DMS53 treated with DMSO at 0.1 percent for 48 hours (cell line): ENCODE results near the gene DUOX1.
"Not testable (repeated sequence)": the region's sequence is repeated elsewhere in the genome, so short reads cannot be mapped to it uniquely, and the experiment has no call there.

ENCODE experiments used
- DNase-seq: peaks from one replicate; lab custom pipeline; 2025; ENCODE audit not compliant: unreplicated experiment; lab: John Stamatoyannopoulos, UW

DUOX1 gene

DNA sequence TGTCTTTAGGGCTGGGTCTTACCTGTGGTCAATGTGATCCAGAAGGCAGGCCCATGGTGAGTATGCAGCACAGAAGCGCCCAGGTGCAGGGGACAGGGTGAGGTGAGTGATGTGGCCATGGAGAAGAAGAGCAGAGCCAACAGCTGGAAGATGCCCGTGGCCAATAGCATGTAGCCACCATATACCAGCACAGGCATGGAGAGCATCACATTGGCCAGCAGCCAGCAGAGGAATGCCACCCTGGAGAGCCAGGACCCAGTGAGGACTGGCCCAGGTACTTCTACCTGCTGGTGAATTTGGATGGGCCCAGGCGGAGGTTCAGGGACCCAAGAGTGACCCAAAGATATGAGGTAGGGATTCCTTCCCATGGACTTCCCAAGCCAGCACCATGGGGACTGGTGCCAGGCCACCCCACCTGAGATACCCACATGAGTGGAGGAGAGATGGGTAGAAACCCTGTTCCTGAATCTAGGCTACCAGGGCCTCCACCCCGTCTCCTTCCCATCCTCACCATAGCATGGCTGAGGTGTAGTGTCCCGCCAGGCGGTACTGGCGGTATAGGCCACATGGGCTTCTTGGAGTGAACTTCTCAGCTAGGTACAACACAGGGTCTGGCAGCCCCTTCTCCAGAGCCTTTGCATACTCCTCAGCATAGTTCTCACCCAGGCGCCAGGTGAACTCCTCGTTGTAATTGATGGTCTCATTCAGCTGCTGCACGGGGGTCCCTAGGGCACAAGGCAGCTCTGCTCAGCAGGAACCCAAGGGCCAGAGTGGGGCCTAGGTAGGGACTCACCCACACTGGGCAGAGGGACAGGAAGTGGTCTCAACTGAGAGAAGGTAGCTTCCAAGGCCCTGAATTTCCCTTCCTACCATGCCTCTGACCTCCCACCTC, 9.5 kb upstream of the DUOX1 start:
- DNase-seq = no peak

DNA sequence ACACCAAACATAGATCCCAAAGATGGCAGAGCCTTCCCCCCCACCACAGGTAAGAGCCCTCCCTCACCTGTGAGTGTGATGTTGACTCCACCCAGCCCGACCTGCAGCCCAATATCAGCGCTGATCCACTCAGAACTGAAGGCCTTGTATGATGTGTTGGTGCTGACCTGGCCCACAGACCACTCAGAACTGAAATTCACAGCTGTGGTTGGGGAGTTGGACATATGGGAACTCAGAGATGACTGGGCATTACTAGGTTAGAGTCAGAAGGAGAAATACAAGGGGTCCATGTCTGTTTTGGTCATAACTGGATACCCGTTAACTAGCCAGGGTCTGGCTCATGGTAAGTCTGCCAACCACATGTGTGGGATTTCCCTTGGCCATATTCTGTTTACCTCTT, 8.8 kb upstream of the DUOX1 start:
- no peak for DNase-seq

DNA sequence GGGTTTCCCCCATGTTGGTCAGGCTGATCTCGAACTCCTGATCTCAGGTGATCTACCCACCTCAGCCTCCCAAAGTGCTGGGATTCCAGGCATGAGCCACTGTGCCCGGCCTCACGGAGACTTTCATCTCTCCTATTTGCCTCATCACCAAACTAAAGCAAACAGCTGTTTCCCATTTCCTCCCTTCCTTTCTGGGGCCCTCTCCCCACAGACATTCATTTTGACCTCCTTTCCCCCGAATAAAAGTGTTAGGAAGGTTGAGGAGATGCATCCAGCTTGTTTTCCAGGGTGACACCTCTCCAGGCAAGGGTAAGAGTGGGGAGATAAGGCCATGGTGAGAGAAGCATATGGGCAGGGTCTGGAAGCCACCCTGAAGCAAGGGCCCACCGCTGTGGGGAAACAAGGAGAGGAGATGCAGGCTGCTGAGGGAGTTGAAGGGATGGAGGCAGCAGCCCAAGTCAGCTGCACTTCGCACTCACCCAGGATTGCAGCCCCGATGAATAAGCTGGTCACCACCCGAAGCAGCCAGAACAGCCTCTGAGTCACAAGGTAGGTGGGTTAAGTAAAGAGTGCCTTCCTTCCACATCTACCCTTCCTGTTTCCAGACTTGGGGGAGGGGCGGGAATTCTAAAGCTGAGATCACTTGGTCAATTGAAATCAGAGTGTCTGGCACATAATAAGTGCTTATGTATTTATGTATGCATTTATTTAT, 7.9 kb upstream of the DUOX1 start:
- no peak for DNase-seq

DNA sequence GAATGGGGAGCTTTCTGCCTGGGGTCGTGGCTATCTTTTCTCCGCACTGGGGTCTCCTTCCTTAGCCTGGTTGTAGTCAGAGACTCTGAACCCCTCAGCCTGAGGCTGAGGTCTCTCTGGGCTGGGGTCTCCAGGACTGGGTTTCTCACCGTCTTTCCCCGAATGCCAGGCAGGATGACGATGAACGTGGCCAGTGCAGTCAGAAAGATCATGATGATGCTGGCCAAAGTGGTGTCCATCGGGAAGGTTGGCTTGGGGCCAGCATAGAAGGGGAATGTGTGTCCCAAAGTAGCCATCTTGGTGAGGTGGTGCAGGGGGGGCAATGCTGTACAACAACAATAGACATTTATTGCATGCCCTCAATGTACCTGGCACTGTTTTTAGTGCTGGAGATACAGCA, 7.1 kb upstream of the DUOX1 start:
- no peak for DNase-seq

DNA sequence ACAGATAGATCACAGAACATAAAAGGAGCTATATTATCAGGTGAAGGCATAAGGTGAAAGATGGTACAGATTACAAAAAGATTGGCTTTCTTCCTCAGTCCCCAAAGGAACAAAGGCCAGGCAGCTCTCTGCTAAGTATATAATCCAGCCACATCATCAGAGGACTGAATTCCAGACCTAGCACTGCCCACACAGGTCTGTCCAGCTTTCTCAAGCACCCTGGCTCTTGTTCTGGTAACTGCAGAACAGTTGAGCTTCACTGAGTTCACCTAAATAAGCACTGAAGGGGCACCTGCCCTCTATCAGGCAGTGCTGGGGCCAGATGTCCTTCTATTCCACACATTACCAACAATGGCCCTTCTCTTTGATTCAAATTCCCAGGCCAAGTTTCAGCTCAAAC, 6.4 kb upstream of the DUOX1 start:
- peak; percentile 5 for DNase-seq

DNA sequence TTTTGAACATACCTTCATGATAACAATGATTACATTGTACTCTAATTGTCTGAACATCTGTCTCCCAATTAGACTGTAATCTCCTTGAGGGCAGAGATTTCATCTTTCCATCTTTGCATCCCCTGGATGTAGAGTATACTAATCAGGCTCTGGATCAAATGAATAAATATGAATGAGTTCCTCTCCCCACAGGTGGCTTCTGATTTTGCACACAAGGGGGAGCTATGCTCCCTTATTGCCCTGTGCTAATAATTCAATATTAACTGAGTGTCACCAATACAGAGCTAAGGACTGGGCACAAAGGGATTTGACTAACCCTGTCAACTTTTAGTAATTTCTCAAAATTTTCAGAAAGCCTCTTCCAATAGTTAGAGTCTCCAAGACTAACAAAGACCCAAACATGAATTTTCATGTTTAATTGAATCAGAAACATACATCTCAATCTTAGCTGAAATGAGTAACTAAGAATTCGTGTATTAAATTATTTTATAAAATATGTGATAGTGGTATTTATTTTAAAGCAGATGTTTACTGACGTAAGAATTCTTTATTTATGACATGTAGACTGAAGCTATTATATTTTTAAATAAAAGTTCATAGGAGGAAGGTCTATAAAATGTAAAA, 3.1 kb upstream of the DUOX1 start:
- peak; percentile 26 for DNase-seq

DNA sequence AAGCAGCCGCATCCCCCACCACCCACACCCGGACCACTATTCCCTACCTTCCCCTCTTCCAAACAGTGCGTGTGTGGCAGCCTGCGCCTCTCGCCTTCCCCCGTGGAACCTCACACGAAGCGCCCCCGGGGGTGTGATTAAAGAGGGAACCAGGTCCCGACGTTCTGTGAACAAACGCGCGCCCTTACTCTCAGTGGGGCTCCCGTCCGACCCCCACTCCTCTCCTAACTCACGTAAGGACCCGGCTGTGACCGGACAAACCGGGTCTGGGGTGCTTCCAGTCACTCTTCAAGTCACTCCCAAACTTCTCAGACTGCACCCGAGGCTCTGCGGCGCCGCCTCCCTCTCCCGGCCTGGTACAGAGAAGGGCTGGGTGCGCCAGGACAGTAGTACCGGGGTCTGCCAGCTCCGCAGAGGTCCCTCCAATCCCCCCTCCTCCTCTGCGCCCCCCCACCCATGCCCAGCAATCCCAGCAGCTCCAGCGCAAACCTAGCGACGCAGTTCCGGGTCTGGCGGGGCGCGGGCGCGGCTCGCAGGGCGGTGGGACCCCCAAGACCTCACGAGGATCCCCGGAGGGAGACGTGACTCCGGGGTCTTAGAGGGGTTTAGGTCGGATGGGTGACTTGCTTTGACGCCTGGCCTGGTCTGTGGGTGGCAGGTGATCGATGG, 689 bp upstream of the DUOX1 start:
- DNase-seq = no peak

DNA sequence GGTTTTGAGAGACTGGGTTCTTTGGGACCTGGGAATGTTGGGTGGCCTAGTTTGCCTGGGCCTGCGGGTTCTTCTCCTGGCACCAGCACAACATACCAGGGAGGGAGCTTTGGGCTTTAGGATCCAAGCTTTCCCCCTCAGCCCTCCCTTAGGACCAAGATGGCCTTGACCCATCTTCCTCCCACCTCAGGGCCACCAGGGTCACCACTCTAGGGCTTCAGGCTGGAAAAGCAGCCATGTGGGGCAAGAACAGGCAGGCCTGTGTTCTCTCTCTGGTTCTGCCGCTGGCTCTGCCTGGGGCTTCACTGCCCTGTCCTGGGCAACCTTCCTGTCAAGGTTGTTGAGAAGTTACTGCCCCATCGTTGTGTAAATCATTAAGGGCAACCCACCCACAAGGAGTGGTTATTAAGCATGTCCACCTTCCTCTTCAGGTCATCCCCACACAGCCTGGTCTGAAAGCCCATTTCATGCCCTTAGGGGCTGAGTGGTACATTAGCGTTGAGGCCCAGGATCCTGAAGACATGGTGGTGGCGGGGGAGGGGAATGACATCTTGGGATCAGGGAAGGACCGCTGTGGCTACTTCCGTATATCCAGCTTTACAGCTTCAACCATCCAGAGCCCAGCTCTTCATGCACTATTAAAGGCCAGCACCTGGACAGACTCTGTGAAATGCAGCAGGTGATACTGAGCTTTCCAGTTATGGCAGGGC, 652 bp downstream of the DUOX1 start:
- peak; percentile 21 for DNase-seq

DNA sequence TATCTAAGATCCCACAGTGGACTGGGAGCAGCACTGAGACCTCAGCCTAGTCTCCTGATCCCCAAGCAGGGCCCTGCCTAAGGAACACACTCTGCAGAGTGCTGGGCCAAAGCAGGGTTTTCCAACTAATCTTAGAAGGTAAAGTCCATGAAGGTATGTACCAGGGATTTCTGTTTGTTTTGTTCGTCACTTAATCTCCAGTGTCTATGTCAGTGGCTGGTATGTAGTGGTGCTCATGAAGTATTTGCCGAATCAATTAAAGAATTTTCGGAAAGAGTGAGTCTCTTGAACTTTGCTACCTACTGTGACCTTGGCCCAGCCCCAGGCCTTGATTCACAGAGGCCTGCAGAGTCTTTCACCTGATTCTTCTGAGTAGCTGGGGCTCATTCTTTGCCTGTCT, 1.7 kb downstream of the DUOX1 start:
- DNase-seq = no peak

DNA sequence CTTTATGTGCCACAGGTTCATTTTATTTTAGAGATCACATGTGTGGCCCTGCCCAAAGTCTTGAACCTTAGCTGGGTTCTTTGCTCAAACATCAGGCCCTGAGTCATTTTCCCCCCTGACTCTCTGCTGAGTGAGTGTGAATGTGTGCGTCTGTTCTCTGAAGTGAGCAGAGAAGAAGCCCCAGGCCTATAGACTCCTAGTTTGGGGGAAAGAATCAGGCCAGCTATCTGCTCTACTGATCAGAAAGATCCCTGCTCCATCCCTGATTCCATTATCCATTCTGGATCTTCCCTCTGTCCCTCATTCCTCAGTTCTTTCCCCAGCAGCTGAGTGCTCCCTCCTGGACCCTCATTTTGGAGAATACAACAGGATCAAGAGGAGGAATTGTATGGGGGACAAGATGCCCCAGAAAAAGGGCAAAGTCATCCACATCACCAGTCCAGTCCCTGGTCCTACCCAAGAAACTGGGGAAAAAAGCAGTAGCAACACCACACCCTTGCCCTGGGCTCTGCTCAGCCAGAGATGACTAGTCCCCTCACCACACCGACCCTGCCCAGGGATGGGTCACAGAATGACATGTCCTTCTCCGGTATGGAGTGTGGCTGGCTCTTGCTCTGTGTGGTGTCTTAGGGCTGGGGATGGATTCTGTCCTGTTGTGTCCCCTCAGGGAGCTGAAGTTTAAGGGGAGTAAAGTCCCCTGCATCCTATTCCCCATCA, 3.2 kb downstream of the DUOX1 start:
- no peak for DNase-seq

DNA sequence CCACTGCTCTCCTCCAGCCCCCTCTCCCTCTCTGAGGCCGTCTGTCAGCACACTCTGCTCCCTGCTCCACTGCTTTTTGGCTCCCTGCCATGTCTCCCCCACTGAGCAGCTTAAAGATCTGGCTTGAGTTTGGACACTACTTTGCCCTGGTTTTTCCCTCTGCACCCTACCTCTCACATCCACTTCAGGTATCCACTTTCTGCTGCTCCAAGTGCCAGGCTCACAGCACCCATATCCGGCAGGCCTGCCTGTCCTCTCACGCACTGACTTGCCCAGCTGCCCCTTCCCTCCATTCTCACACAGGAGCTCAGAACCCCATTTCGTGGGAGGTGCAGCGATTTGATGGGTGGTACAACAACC, 3.7 kb downstream of the DUOX1 start:
- no peak for DNase-seq

DNA sequence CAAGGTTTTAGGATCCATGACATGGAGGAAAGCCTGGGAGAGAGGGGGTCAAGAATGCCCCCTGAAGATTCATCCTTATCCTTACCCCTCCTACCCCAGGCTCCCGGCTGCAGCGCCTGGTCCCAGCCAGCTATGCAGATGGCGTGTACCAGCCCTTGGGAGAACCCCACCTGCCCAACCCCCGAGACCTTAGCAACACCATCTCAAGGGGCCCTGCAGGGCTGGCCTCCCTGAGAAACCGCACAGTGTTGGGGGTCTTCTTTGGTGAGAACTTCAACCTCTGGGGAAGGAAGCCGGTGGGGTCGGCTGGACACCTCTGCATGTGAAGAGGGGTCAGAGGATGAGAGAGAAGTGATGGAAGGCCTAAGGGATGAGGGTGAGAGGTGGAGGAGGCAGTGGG, 4.3 kb downstream of the DUOX1 start:
- no peak for DNase-seq

DNA sequence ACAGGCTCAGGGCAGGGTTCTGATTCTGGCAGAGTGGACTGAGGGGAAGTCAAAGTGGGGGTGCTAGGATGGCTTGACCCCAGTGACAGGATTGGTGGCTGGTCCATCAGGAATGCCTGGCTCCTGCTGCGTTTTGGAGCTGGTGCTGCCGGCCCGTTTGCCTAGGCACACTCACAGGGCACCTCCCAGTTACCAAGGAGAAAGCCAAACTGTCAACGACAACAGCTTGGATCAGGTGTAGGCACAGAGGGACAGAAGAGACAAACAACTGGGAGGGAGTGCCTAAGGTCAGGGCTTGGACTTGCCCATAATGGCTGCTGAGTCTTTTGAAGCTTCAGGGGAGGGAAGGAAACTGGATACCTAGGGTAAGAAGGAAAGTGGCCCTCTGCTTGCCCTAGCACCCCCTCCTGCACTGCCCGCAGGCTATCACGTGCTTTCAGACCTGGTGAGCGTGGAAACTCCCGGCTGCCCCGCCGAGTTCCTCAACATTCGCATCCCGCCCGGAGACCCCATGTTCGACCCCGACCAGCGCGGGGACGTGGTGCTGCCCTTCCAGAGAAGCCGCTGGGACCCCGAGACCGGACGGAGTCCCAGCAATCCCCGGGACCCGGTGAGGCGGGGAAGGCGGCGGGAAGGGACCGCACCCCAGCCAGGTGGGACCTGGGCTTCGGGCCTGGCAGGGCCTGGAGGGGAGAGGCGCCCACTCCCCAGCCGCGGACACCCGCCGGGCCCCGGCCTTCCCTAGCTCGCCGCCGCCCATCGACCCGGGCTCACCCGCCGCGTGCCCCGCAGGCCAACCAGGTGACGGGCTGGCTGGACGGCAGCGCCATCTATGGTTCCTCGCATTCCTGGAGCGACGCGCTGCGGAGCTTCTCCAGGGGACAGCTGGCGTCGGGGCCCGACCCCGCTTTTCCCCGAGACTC, 5.1 kb downstream of the DUOX1 start:
- no peak for DNase-seq

DNA sequence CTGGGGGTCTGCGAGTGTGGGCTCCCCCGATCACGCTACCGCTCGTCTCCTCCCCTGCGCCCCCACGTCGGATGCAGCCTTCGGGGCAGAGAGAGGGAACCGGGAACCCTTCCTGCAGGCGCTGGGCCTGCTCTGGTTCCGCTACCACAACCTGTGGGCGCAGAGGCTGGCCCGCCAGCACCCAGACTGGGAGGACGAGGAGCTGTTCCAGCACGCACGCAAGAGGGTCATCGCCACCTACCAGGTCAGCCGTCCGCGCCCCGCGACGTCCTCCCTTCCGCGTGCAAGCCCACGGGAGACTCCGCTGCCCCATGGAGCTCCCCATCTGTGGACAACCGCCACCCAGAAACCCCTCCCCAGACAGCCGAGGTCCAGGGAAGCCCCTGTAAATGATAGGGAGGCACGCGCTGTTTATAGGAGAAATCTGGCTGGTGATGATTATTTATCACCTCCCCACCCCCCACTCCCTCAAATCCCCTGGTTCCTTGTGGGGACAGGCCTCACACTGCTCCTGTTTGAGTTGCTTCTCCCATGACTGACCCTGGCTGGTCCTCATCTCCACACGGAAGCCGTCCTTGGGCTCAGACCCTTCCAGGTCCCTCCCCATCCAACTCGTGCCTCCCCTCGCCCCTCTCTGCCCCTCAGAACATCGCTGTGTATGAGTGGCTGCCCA, 6.0 kb downstream of the DUOX1 start:
- DNase-seq = not testable (repeated sequence)

DNA sequence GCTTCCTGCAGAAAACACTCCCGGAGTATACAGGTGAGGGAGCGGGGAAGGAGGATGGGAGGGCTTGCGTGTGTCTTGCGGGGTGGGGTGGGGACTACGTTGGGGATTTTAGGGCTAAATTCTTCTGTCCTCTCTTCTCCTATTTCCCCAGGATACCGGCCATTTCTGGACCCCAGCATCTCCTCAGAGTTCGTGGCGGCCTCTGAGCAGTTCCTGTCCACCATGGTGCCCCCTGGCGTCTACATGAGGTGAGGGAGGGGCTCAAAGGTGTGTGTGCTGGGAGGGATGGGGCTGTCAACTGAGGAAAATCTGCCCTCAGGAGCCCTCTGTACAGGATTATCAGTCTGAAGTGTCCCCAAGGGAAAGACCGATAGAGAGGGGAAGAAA, 6.6 kb downstream of the DUOX1 start:
- DNase-seq = no peak

DNA sequence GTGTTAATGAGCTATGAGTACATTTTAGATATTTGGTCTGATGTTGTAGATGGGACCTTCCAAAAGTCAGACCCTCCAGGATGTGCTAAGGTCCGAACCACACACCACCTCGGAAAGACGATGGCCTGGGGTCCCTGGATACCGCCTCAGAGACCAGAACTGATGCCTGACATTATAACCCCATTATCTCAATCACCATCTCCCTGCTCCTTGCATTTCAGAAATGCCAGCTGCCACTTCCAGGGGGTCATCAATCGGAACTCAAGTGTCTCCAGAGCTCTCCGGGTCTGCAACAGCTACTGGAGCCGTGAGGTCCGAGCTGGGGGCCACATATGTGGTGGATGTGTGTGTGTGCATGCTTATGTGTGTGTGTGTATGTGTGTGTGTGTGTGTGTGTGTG, 7.9 kb downstream of the DUOX1 start:
- no peak for DNase-seq

DNA sequence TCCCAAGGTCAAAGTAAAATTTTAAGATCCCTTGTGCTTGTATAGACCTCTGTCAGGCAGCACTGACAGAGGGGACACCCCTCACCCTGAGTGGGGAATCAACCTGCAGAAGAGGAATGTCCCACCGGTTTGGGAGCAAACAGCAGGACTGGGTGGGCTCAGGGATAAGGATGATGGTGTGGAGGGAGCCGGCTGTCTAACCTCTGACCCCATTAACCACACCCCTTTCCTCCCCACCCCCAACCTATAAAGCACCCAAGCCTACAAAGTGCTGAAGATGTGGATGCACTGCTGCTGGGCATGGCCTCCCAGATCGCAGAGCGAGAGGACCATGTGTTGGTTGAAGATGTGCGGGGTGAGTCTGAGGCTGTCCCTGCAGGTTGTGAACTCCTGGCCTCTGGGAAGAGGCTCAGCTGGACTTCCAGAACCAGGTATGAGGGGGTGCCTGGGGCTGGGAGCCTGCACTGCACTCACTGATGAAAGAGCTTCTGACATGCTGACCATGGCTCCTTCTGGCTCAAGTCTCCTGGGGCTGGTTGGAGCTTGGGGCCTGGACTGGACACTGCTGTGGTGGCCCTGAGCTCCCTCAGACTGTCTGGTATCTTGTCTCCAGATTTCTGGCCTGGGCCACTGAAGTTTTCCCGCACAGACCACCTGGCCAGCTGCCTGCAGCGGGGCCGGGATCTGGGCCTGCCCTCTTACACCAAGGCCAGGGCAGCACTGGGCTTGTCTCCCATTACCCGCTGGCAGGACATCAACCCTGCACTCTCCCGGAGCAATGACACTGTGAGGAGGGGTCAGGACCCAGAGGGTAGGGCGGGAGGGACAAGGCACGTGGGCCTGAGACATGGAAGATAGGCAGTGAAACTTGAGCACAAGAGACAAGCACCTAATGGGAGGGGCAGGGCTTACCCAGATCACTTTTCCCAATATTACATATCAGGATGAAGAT, 9.3 kb downstream of the DUOX1 start:
- DNase-seq = no peak

DNA sequence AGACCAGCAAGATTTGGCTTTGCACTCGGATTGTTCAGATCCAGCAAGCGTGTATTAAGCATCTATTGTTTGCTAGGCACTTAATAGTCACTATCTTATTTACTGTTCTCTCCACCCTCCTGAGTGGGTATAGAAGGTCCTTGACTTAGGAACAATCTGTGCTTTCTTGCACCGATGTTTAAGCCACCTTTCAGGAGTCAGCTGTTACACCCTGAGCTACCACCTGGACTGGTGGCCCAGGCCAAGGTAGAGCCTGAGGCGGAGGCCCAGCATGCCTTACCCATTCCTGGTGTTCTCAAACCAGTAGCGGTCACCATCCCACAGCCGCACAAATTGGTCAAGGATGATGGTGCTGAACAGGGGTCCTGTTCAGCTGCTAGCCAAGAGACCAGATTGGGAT, 10.0 kb downstream of the DUOX1 start:
- no peak for DNase-seq
